K562 (cell line): ENCODE data around the gene B3GALT4. TPM values are rescaled to one million over a fixed set of nuclear protein-coding genes. Genes with fewer than 3 reads are reported as not detected.

Experiments
- ETV5 ChIP-seq: sonication (generic); formaldehyde crosslinking; IDR thresholded peaks from 2 replicates; pipeline ENCODE4 v1.4.0; 2020; ENCODE audit warnings: low read depth, mild to moderate bottlenecking, missing genetic modification reagents
- ETV6 ChIP-seq, 3 experiments: fragments of 150-350 bp in 1 of 3; sonication (generic) in 1 of 3; formaldehyde crosslinking in 1 of 3; IDR thresholded peaks; 2 replicates each; pipeline versions ENCODE4 v1.6.1 to v1.8.0; 2014 to 2022; ENCODE audit warnings: borderline replicate concordance in 2 of 3, low read depth in 2 of 3, antibody characterized with exemption in 1 of 3, low read length in 1 of 3, mild to moderate bottlenecking in 1 of 3, missing genetic modification reagents in 1 of 3
- FOXK1 ChIP-seq: sonication (generic); formaldehyde crosslinking; IDR thresholded peaks from 2 replicates; pipeline ENCODE4 v1.8.0; 2022; ENCODE audit warnings: missing genetic modification reagents, mild to moderate bottlenecking, borderline replicate concordance
- HLTF ChIP-seq: fragments of 450-650 bp; IDR thresholded peaks from 2 replicates; pipeline ENCODE4 v1.6.1; 2016
- JUN ChIP-seq, 2 experiments: sonication (generic) in 1 of 2; formaldehyde crosslinking in 1 of 2; IDR thresholded peaks; 2 replicates each; pipeline versions ENCODE4 v1.6.1 to v1.8.0; 2012 to 2022; ENCODE audit warnings: borderline replicate concordance in 2 of 2, mild to moderate bottlenecking in 2 of 2, improper control_type of control experiment in 1 of 2, low read depth in 1 of 2, low read length in 1 of 2, missing genetic modification reagents in 1 of 2
- RBM25 ChIP-seq: fragments of 200-400 bp; formaldehyde crosslinking; IDR thresholded peaks from 2 replicates; pipeline ENCODE4 v1.6.1; 2018; ENCODE audit warnings: low read length, low read depth, moderate library complexity; ENCODE audit not compliant: severe bottlenecking
- XRCC3 ChIP-seq: fragments of 450-650 bp; IDR thresholded peaks from 2 replicates; pipeline ENCODE4 v1.6.1; 2017; ENCODE audit warnings: mild to moderate bottlenecking, moderate library complexity
- ZC3H11A ChIP-seq: IDR thresholded peaks from 2 replicates; pipeline ENCODE4 v1.6.1; 2012; ENCODE audit warnings: low read depth, low read length, improper control_type of control experiment
- ZNF507 ChIP-seq: conservative IDR thresholded peaks from 2 replicates; pipeline ENCODE4 v1.6.1; 2017; ENCODE audit warnings: missing genetic modification characterization, missing compliant biosample characterization
- polyA plus RNA-seq, 8 experiments: library from polyadenylated mRNA; depleted of rRNA in 4 of 8; stranded (reverse) in 5 of 8; unstranded in 3 of 8; fragments of >200 nt; fragmentation: Nextera tagmentation in 2 of 8; fragmentation: Illumina TruSeq in 1 of 8; extraction: Ambion mirVana in 2 of 8; extraction: Trizol in 1 of 8; gene quantifications; 2 replicates each; pipeline versions ENCODE4 v1.2.1 to v1.2.3, GENCODE V29; 2011 to 2014; ENCODE audit warnings: inconsistent platforms in 1 of 8, missing spikeins in 1 of 8
- total RNA-seq, 7 experiments: library from RNA; depleted of rRNA in 6 of 7; stranded (reverse); fragments of >200 nt in 6 of 7; fragmentation: Illumina TruSeq in 2 of 7; extraction: Trizol in 2 of 7; gene quantifications; 2 replicates each; pipeline versions ENCODE4 v1.2.1 to v1.2.3, GENCODE V29; 2011 to 2021; ENCODE audit warnings: low replicate concordance in 1 of 7
- TF ChIP-seq, protein P1 (sequence below): sonication (generic); formaldehyde crosslinking; IDR thresholded peaks from 2 replicates; pipeline ENCODE4 v1.8.0; 2022; ENCODE audit warnings: missing genetic modification reagents, mild to moderate bottlenecking, borderline replicate concordance
- TF ChIP-seq, protein P2 (sequence below), 2 experiments: fragments of 150-350 bp in 1 of 2; IDR thresholded peaks; 2 replicates each; pipeline ENCODE4 v1.6.1; 2012 to 2016; ENCODE audit warnings: low read depth in 2 of 2, low read length in 2 of 2, mild to moderate bottlenecking in 1 of 2, moderate library complexity in 1 of 2
- TF ChIP-seq, protein P3 (sequence below), 2 experiments: fragments of 450-650 bp in 1 of 2; IDR thresholded peaks; 2 replicates each; pipeline ENCODE4 v1.6.1; 2011 to 2017; ENCODE audit warnings: low read depth in 2 of 2, antibody characterized with exemption in 1 of 2, borderline replicate concordance in 1 of 2, low read length in 1 of 2, mild to moderate bottlenecking in 1 of 2, mixed read lengths in 1 of 2; ENCODE audit not compliant: control insufficient read depth in 1 of 2
- TF ChIP-seq, protein P4 (sequence below): fragments of 450-650 bp; formaldehyde crosslinking; IDR thresholded peaks from 2 replicates; pipeline ENCODE4 v1.4.0; 2022; ENCODE audit warnings: missing genetic modification characterization

Gene B3GALT4
- total and polyA plus RNA-seq, 9 of the 15 experiments (the other 6 are each of a cell fraction or from before 2014, with no cell fraction given), result 0.11 to 1.3 (median 0.53) TPM; not detected in 1

DNA sequence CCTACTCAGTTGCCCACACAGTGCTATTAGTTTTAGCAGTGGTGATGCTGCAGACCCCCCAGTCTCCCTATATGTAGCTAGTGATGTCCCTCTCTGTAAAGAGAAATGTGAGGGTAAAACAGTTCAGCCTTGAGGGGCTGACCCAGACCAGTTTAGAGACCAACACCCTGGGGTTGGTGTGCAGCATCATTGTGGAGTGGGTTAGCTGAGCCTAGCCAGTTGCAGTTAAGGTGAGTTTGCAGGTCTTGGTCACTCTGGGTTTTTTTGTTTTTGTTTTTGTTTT is 401 bp upstream of the B3GALT4 start (continued):
- TF ChIP-seq ETV6 (IDR thresholded peaks at IDR 0.05; ENCODE audit: borderline replicate concordance in 1 of 2, low read depth in 2 of 2, low read length in 1 of 2) (no peak), ETV6 (CRISPR knock-in tag; IDR thresholded peaks at IDR 0.05; ENCODE audit: borderline replicate concordance) (no peak), RBM25 (no peak), ETV5 (no peak), ZNF507 (tag) (no peak), XRCC3 (no peak), JUN (IDR thresholded peaks at IDR 0.05; ENCODE audit: borderline replicate concordance, low read depth, low read length) (no peak), JUN (CRISPR knock-in tag; IDR thresholded peaks at IDR 0.05; ENCODE audit: borderline replicate concordance) (no peak), HLTF (no peak), FOXK1 (CRISPR knock-in tag) (peak; percentile 38; the same call in 1 of the 2 replicates), ZC3H11A (no peak)
- TF ChIP-seq, protein P1, sequence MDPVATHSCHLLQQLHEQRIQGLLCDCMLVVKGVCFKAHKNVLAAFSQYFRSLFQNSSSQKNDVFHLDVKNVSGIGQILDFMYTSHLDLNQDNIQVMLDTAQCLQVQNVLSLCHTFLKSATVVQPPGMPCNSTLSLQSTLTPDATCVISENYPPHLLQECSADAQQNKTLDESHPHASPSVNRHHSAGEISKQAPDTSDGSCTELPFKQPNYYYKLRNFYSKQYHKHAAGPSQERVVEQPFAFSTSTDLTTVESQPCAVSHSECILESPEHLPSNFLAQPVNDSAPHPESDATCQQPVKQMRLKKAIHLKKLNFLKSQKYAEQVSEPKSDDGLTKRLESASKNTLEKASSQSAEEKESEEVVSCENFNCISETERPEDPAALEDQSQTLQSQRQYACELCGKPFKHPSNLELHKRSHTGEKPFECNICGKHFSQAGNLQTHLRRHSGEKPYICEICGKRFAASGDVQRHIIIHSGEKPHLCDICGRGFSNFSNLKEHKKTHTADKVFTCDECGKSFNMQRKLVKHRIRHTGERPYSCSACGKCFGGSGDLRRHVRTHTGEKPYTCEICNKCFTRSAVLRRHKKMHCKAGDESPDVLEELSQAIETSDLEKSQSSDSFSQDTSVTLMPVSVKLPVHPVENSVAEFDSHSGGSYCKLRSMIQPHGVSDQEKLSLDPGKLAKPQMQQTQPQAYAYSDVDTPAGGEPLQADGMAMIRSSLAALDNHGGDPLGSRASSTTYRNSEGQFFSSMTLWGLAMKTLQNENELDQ (CRISPR knock-in tag), result no peak
- TF ChIP-seq, protein P2, sequence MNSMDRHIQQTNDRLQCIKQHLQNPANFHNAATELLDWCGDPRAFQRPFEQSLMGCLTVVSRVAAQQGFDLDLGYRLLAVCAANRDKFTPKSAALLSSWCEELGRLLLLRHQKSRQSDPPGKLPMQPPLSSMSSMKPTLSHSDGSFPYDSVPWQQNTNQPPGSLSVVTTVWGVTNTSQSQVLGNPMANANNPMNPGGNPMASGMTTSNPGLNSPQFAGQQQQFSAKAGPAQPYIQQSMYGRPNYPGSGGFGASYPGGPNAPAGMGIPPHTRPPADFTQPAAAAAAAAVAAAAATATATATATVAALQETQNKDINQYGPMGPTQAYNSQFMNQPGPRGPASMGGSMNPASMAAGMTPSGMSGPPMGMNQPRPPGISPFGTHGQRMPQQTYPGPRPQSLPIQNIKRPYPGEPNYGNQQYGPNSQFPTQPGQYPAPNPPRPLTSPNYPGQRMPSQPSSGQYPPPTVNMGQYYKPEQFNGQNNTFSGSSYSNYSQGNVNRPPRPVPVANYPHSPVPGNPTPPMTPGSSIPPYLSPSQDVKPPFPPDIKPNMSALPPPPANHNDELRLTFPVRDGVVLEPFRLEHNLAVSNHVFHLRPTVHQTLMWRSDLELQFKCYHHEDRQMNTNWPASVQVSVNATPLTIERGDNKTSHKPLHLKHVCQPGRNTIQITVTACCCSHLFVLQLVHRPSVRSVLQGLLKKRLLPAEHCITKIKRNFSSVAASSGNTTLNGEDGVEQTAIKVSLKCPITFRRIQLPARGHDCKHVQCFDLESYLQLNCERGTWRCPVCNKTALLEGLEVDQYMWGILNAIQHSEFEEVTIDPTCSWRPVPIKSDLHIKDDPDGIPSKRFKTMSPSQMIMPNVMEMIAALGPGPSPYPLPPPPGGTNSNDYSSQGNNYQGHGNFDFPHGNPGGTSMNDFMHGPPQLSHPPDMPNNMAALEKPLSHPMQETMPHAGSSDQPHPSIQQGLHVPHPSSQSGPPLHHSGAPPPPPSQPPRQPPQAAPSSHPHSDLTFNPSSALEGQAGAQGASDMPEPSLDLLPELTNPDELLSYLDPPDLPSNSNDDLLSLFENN (IDR thresholded peaks at IDR 0.05; ENCODE audit: low read depth in 2 of 2, low read length in 2 of 2), result no peak
- TF ChIP-seq, protein P3, sequence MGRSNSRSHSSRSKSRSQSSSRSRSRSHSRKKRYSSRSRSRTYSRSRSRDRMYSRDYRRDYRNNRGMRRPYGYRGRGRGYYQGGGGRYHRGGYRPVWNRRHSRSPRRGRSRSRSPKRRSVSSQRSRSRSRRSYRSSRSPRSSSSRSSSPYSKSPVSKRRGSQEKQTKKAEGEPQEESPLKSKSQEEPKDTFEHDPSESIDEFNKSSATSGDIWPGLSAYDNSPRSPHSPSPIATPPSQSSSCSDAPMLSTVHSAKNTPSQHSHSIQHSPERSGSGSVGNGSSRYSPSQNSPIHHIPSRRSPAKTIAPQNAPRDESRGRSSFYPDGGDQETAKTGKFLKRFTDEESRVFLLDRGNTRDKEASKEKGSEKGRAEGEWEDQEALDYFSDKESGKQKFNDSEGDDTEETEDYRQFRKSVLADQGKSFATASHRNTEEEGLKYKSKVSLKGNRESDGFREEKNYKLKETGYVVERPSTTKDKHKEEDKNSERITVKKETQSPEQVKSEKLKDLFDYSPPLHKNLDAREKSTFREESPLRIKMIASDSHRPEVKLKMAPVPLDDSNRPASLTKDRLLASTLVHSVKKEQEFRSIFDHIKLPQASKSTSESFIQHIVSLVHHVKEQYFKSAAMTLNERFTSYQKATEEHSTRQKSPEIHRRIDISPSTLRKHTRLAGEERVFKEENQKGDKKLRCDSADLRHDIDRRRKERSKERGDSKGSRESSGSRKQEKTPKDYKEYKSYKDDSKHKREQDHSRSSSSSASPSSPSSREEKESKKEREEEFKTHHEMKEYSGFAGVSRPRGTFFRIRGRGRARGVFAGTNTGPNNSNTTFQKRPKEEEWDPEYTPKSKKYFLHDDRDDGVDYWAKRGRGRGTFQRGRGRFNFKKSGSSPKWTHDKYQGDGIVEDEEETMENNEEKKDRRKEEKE (IDR thresholded peaks at IDR 0.05; ENCODE audit: borderline replicate concordance in 1 of 2, control insufficient read depth in 1 of 2, low read depth in 2 of 2, low read length in 1 of 2), result no peak
- TF ChIP-seq, protein P4, sequence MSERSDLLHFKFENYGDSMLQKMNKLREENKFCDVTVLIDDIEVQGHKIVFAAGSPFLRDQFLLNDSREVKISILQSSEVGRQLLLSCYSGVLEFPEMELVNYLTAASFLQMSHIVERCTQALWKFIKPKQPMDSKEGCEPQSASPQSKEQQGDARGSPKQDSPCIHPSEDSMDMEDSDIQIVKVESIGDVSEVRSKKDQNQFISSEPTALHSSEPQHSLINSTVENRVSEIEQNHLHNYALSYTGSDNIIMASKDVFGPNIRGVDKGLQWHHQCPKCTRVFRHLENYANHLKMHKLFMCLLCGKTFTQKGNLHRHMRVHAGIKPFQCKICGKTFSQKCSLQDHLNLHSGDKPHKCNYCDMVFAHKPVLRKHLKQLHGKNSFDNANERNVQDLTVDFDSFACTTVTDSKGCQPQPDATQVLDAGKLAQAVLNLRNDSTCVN, result peak; percentile 95; the same call in 1 of the 2 replicates
